Adipocyte (in vitro differentiated cells): ENCODE measurements around the gene JAKMIP2.

Experiments used
- DNase-seq: peaks from one replicate; pipeline ENCODE4 v3.0.0-alpha.2; 2015; ENCODE audit warnings: low read depth
- H3K27me3 ChIP-seq: replicated peaks from 2 replicates; pipeline ENCODE4 v1.7.0; 2013; ENCODE audit warnings: mild to moderate bottlenecking, low read length, moderate library complexity; ENCODE audit not compliant: control insufficient read depth, insufficient read depth
- H3K36me3 ChIP-seq: 2 replicates; pipeline ENCODE4 v1.7.0; 2013; ENCODE audit warnings: low read length, mild to moderate bottlenecking, moderate library complexity; ENCODE audit not compliant: control insufficient read depth, insufficient read depth, severe bottlenecking
- H3K4me1 ChIP-seq: 2 replicates; pipeline ENCODE4 v1.7.0; 2013; ENCODE audit warnings: mild to moderate bottlenecking, low read length, moderate library complexity; ENCODE audit not compliant: control insufficient read depth, insufficient read depth
- H3K4me3 ChIP-seq: 2 replicates; pipeline ENCODE4 v1.7.0; 2013; ENCODE audit warnings: mild to moderate bottlenecking, low read length, moderate library complexity
- H3K9ac ChIP-seq: 2 replicates; pipeline ENCODE4 v1.7.0; 2013; ENCODE audit warnings: mild to moderate bottlenecking, low read length, moderate library complexity
- H3K9me3 ChIP-seq: 2 replicates; pipeline ENCODE4 v1.7.0; 2013; ENCODE audit warnings: mild to moderate bottlenecking, low read length, moderate library complexity; ENCODE audit not compliant: control insufficient read depth

The JAKMIP2 gene

GRCh38 chr5:147670815-147671214, 111.7 kb downstream of the JAKMIP2 start:
- H3K4me1 ChIP-seq, result no peaks in the 10 kb centered on the region
- no peaks in the 10 kb centered on the region for H3K36me3 ChIP-seq
- H3K9me3 ChIP-seq, result no peaks in the 10 kb centered on the region
- no peak for DNase-seq
- no peak overlapping the region for H3K9ac ChIP-seq
- no peak overlapping the region for H3K4me3 ChIP-seq
- H3K27me3 ChIP-seq, result peaks cover 4% of the 10 kb centered on the region

GRCh38 chr5:147669169-147669869, 113.2 kb downstream of the JAKMIP2 start:
- H3K9ac ChIP-seq, result no peak overlapping the region
- no peaks in the 10 kb centered on the region for H3K9me3 ChIP-seq
- no peaks in the 10 kb centered on the region for H3K36me3 ChIP-seq
- no peaks in the 10 kb centered on the region for H3K4me1 ChIP-seq
- DNase-seq, result no peak
- H3K27me3 ChIP-seq, result peaks cover 4% of the 10 kb centered on the region
- no peak overlapping the region for H3K4me3 ChIP-seq

GRCh38 chr5:147668385-147668784, 114.1 kb downstream of the JAKMIP2 start:
- no peak for DNase-seq

GRCh38 chr5:147667363-147667762, 115.2 kb downstream of the JAKMIP2 start:
- H3K36me3 ChIP-seq, result no peaks in the 10 kb centered on the region
- DNase-seq, result no peak
- peaks cover 4% of the 10 kb centered on the region for H3K27me3 ChIP-seq
- H3K9ac ChIP-seq, result no peak overlapping the region
- no peaks in the 10 kb centered on the region for H3K4me1 ChIP-seq
- H3K4me3 ChIP-seq, result no peak overlapping the region
- H3K9me3 ChIP-seq, result no peaks in the 10 kb centered on the region

More at GRCh38 chr5:147668385-147668784, 114.1 kb downstream of the JAKMIP2 start:
- no peak overlapping the region for H3K9ac ChIP-seq
- H3K4me3 ChIP-seq, result no peak overlapping the region
- no peaks in the 10 kb centered on the region for H3K36me3 ChIP-seq
- H3K27me3 ChIP-seq, result peaks cover 4% of the 10 kb centered on the region
- H3K4me1 ChIP-seq, result no peaks in the 10 kb centered on the region
- H3K9me3 ChIP-seq, result no peaks in the 10 kb centered on the region

- peaks cover 4% of the 10 kb centered on the region for H3K27me3 ChIP-seq
- H3K4me3 ChIP-seq, result no peak overlapping the region
- no peaks in the 10 kb centered on the region for H3K4me1 ChIP-seq
- H3K9me3 ChIP-seq, result no peaks in the 10 kb centered on the region
- H3K36me3 ChIP-seq, result no peaks in the 10 kb centered on the region
- DNase-seq, result no peak
- no peak overlapping the region for H3K9ac ChIP-seq
Observed at GRCh38 chr5:147666419-147666818, 116.1 kb downstream of the JAKMIP2 start.

GRCh38 chr5:147661541-147661940, 121.0 kb downstream of the JAKMIP2 start:
- Histone ChIP-seq H3K9ac (no peak overlapping the region), H3K27me3 (no peaks in the 10 kb centered on the region), H3K4me1 (no peaks in the 10 kb centered on the region), H3K36me3 (no peaks in the 10 kb centered on the region), H3K4me3 (no peak overlapping the region), H3K9me3 (no peaks in the 10 kb centered on the region)
- DNase-seq, result no peak

GRCh38 chr5:147659166-147659929, 123.2 kb downstream of the JAKMIP2 start:
- Histone ChIP-seq H3K9ac (no peak overlapping the region), H3K4me1 (no peaks in the 10 kb centered on the region), H3K36me3 (no peaks in the 10 kb centered on the region), H3K27me3 (no peaks in the 10 kb centered on the region), H3K9me3 (no peaks in the 10 kb centered on the region), H3K4me3 (no peak overlapping the region)
- no peak for DNase-seq

- Histone ChIP-seq H3K27me3 (no peaks in the 10 kb centered on the region), H3K9me3 (no peaks in the 10 kb centered on the region), H3K36me3 (no peaks in the 10 kb centered on the region), H3K4me1 (no peaks in the 10 kb centered on the region), H3K9ac (no peak overlapping the region), H3K4me3 (no peak overlapping the region)
- DNase-seq, result no peak
Observed at GRCh38 chr5:147658293-147658932, 124.1 kb downstream of the JAKMIP2 start.

- DNase-seq, result no peak
- H3K27me3 ChIP-seq, result no peaks in the 10 kb centered on the region
- no peaks in the 10 kb centered on the region for H3K36me3 ChIP-seq
- no peaks in the 10 kb centered on the region for H3K4me1 ChIP-seq
- no peak overlapping the region for H3K9ac ChIP-seq
- H3K9me3 ChIP-seq, result no peaks in the 10 kb centered on the region
- H3K4me3 ChIP-seq, result no peak overlapping the region
Observed at GRCh38 chr5:147648597-147648996, 133.9 kb downstream of the JAKMIP2 start.

GRCh38 chr5:147645197-147645596, 137.3 kb downstream of the JAKMIP2 start:
- Histone ChIP-seq H3K9me3 (no peaks in the 10 kb centered on the region), H3K4me1 (no peaks in the 10 kb centered on the region), H3K9ac (no peak overlapping the region), H3K27me3 (no peaks in the 10 kb centered on the region), H3K36me3 (no peaks in the 10 kb centered on the region), H3K4me3 (no peak overlapping the region)
- no peak for DNase-seq

GRCh38 chr5:147644460-147644859, 138.1 kb downstream of the JAKMIP2 start:
- DNase-seq, result no peak
- Histone ChIP-seq H3K9me3 (no peaks in the 10 kb centered on the region), H3K4me3 (no peak overlapping the region), H3K9ac (no peak overlapping the region), H3K4me1 (no peaks in the 10 kb centered on the region), H3K27me3 (no peaks in the 10 kb centered on the region), H3K36me3 (no peaks in the 10 kb centered on the region)
